Germinal center (tissue), 1 donor: ENCODE results near the gene GPS1.
A peak's percentile ranks its signal among the peaks of the same experiment; 100 is the strongest.

Experiments
- DNase-seq: peaks from one replicate; pipeline ENCODE4 v3.0.0; 2012; ENCODE audit warnings: mixed read lengths, low spot score

Gene GPS1

GRCh38 chr17:82090549-82091263 is 39.0 kb downstream of the GPS1 start:
- DNase-seq = no peak

GRCh38 chr17:82091264-82092066 is 39.8 kb downstream of the GPS1 start:
- no peak for DNase-seq

- DNase-seq = no peak
These were observed 40.4 kb downstream of the GPS1 start for GRCh38 chr17:82092094-82092586.

GRCh38 chr17:82092628-82092994 is 40.9 kb downstream of the GPS1 start:
- DNase-seq = no peak

GRCh38 chr17:82092995-82093751 is 41.5 kb downstream of the GPS1 start:
- DNase-seq = no peak

GRCh38 chr17:82094931-82095776 is 43.5 kb downstream of the GPS1 start:
- DNase-seq = no peak

- DNase-seq = no peak
These were observed 44.3 kb downstream of the GPS1 start for GRCh38 chr17:82095777-82096708.

- no peak for DNase-seq
These were observed 45.0 kb downstream of the GPS1 start for GRCh38 chr17:82096709-82097183.

- peak; percentile 57 for DNase-seq
These were observed 45.7 kb downstream of the GPS1 start for GRCh38 chr17:82097184-82097918.

- no peak for DNase-seq
These were observed 46.1 kb downstream of the GPS1 start for GRCh38 chr17:82097919-82098168.

GRCh38 chr17:82098169-82098938 is 46.7 kb downstream of the GPS1 start, which contains the start of gene FASN:
Gene FASN, minus strand, starts transcription at chr17:82098236. Its CDS starts 1,791 bp downstream, at chr17:82096445.
- DNase-seq = peak; percentile 100

GRCh38 chr17:82098939-82099763 is 47.5 kb downstream of the GPS1 start:
- peak; percentile 57 for DNase-seq

GRCh38 chr17:82100502-82101298 is 49.0 kb downstream of the GPS1 start:
- DNase-seq = no peak

- no peak for DNase-seq
These were observed 49.6 kb downstream of the GPS1 start for GRCh38 chr17:82101301-82101715.

GRCh38 chr17:82101767-82102679 is 50.3 kb downstream of the GPS1 start:
- no peak for DNase-seq
